NCI-H524 (cell line): ENCODE results near the gene CACNA2D3.
A peak's percentile ranks its signal among the peaks of the same experiment; 100 is the strongest.
"Not testable (repeated sequence)": the region's sequence is repeated elsewhere in the genome, so short reads cannot be mapped to it uniquely, and the experiment has no call there.

ENCODE experiments used
- DNase-seq, 2 experiments: peaks; one replicate each; lab custom pipeline; 2025; lab: John Stamatoyannopoulos, UW

The CACNA2D3 gene

GRCh38 chr3:54122324-54123002 lies at the start of gene CACNA2D3:
Gene CACNA2D3, plus strand, starts transcription at chr3:54122552.
- DNase-seq, result peak in 1 of 2 experiments; percentile 15

DNA sequence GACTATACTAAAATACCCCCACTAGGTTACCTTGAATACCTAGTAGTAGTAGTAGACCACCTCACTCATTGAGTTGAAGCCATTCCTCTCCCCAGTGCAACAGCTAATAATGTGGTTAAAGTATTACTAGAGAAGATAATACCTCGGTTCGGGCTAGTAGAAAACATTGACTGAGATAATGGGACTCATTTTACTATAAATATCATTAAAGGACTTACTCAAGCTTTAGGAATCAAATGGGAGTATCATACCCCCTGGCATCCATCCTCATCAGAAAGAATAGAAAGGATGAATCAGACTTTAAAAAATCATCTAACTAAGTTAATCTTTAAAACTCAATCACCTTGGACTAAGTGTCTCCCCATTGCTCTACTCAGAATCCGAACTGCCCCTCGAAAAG lies 49.0 kb upstream of the CACNA2D3 start:
- no peak for DNase-seq

- no peak for DNase-seq
Measured at GRCh38 chr3:54079314-54079713, 43.0 kb upstream of the CACNA2D3 start.

GRCh38 chr3:54079730-54080325 lies 42.5 kb upstream of the CACNA2D3 start:
- no peak for DNase-seq

DNA sequence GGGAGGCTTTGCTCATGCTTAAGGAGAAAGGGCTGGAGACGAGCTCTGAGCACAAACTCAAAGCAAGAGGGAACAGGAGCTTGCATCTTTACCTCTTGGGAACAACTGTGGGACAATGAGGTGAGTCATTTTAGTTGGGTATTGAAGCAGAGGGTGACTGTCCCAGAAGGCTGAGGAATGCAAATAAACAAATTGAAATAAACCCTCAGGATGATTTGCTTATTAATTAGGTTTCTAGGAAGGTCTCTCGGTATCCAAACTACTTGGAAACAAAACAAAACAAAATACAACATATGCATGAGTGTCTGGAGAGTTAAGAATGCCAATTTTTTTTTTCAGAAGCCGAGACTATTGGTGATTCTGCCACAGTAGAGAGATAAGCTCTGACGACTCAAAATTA lies 38.4 kb upstream of the CACNA2D3 start:
- no peak for DNase-seq

- DNase-seq, result no peak
Measured at GRCh38 chr3:54085936-54086335, 36.4 kb upstream of the CACNA2D3 start.

- no peak for DNase-seq
Measured at GRCh38 chr3:54086652-54087405, 35.5 kb upstream of the CACNA2D3 start.

GRCh38 chr3:54087581-54088410 lies 34.6 kb upstream of the CACNA2D3 start:
- DNase-seq, result peak in 1 of 2 experiments; percentile 64

GRCh38 chr3:54093491-54094248 lies 28.7 kb upstream of the CACNA2D3 start:
- no peak for DNase-seq

DNA sequence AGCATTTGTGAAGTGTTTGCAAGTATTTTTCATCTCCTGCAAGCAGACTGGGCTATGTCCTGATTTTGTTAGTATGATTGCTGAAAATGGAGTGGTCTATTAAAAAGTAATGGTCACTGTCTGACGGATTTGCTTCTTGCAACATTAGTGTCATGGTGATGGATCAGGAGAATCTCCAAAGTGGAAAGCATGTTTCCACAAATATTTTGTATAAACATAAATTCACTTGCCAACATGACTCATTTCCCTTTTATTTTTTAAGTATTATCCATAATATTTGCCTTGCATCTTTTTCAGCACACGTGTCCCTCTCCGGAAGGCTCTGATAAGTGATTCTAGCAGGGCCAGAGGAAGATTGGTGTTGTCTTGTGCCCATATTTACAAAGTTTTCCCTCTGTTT lies 27.4 kb upstream of the CACNA2D3 start:
- DNase-seq, result no peak

DNA sequence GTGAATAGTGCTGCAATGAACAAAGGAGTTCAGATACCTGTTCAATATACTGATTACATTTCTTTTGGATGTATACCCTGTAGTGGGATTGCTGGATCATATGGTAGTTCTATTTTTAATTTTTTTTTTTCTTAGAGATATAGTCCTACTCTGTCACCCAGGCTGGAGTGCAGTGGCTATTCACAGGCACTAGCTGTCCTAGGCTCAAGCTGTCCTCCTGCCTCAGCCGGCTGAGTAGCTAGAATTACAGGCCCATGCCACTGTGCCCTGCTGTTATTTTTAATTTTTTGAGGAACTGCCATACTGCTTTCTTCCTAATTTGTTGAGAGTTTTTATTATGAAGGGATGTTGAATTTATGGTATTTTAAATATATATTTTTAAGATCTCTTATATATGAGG lies 23.0 kb upstream of the CACNA2D3 start:
- DNase-seq, result no peak

DNA sequence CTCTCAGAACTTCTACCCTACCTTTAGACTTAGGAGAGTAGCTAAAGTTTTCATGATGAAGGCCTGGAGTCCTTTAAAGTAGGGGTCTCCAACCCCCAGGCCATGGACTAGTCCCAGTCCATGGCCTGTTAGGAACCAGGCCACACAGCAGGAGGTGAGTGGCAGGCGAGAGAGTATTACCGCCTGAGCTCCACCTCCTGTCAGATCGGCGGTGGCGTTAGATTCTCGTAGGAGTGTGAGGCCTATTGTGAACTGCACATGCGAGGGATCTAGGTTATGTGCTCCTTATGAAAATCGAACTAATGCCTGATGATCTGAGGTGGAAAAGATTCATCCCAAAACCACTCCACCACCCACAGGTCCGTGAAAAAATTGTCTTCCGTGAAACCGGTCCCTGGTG lies 18.3 kb upstream of the CACNA2D3 start:
- DNase-seq, result no peak

DNA sequence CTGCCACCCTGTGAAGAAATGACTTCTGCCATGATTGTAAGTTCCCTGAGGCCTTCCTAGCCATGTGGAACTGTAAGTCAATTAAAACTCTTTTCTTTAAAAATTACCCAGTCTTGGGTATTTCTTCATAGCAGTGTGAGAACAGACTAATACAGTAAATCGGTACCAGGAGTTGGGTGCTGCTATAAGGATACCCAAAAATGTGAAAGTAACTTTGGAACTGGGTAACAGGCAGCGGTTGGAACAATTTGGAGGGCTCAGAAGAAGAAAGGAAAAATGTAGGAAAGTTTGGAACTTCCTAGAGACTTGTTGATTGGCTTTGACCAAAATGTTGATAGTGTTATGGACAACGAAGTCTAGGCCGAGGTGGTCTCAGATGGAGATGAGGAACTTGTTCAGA lies 6.2 kb upstream of the CACNA2D3 start:
- not testable (repeated sequence) for DNase-seq

DNA sequence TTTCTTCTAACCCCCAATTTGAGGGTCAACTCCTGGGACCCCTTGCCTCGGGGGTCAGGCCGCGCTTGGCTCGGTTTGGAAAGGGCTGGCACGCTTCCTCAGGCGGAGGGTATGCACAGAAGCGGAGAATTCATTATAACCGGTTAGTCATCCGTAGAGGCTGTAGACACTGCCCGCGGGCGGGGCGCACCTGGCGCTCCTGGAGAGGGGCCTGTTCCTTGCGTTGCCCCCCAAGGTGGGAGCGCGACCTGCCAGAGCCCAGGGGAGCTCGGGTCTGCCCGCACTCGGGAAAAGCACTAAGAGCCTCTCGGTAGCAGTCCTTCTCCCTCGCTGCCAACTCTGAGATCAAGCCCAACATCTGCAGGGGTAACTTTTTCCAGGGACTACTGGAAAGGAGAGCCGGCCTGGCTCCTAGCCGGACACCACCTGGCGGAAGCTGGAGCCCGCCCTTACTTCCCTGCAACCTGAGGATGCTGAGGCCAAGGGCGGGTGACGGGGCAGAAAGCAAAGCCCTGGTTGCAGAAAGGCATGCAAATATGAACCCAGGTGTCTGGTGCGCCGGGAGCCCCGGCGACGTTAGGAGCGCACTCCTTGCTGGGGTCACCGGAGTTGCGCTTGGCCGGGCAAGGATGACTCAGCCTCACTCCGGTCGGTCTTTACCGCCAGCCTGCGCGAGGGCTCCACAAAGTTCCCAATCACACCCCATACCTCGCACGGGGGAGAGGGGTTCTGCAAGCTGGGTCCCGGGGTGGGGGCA lies 1.5 kb upstream of the CACNA2D3 start:
- DNase-seq, result peak in 1 of 2 experiments; percentile 7

GRCh38 chr3:54121414-54122323 lies 683 bp upstream of the CACNA2D3 start:
- no peak for DNase-seq

- DNase-seq, result no peak
Measured at GRCh38 chr3:54123003-54123775, 837 bp downstream of the CACNA2D3 start.

DNA sequence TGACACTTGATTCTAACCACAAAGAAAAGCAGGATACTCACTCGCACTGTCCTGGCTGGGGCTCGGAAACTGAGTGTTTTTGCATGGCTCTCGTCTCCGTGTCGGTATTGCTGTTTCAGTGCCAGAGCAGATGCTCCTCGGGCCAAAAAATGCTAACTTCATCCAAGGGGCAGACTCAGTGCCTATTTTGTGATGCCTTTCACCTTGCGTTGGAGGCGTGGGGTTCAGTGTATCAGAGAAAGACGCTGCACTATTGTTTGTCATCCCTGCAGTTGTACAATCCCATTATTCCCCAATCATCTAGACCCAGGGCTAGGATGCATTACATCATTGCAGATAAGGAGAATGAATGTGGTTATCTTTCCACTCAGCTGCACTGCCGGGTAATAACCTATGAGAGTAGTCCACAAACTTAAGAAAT lies 1.4 kb downstream of the CACNA2D3 start:
- peak in 1 of 2 experiments; percentile 3 for DNase-seq

- no peak for DNase-seq
Measured at GRCh38 chr3:54125300-54125699, 2.9 kb downstream of the CACNA2D3 start.

- no peak for DNase-seq
Measured at GRCh38 chr3:54126551-54126950, 4.2 kb downstream of the CACNA2D3 start.
